Measurements from ENCODE around the gene GCC1.

DNA sequence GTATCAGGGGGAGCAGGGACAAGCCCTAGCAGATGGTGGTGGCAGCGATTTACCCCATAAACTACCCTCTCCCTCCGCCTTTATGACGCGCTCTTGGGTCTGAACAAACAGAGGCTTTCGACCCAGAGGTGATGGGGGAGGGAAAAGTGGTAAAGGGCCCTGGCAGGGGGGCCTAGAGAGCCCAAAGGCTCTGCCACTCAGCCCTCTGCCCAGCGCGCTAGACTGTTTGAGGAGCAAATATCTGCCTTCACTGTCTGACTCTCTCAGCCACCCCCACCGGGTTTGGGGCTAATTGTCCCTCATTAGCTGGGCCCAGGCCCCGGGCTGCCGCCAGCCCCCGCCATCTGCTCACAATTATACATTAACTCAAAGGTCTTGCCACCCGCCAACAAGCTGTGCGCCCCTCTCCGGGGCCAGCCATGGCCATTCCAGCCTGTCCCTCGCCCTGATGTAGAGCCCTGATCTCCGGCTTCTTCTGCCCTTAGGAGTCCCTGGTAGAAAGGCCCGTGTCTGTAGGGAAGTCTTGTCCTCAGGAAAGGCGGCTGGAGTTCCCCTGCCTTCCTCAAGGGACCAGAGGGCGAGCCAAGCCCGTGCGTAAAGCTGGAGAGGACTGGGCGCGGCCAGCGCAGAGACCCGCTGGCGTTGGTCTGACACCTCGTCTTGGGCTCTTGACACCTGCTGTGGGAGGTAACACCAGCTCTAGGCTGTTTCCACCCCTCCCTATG lies 34.4 kb upstream of the GCC1 start:
- TF ChIP-seq, protein P1, sequence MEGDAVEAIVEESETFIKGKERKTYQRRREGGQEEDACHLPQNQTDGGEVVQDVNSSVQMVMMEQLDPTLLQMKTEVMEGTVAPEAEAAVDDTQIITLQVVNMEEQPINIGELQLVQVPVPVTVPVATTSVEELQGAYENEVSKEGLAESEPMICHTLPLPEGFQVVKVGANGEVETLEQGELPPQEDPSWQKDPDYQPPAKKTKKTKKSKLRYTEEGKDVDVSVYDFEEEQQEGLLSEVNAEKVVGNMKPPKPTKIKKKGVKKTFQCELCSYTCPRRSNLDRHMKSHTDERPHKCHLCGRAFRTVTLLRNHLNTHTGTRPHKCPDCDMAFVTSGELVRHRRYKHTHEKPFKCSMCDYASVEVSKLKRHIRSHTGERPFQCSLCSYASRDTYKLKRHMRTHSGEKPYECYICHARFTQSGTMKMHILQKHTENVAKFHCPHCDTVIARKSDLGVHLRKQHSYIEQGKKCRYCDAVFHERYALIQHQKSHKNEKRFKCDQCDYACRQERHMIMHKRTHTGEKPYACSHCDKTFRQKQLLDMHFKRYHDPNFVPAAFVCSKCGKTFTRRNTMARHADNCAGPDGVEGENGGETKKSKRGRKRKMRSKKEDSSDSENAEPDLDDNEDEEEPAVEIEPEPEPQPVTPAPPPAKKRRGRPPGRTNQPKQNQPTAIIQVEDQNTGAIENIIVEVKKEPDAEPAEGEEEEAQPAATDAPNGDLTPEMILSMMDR (IDR thresholded peaks at IDR 0.05; ENCODE audit: low read depth, low read length, poor library complexity, severe bottlenecking), result no peak
- no peak for TF ChIP-seq EZH2phosphoT487 (IDR thresholded peaks at IDR 0.05; ENCODE audit: borderline replicate concordance, low read length)

All from DOHH2 (cell line).